ENCODE measurements around the gene FBXW10.
"Not testable (repeated sequence)": the region's sequence is repeated elsewhere in the genome, so short reads cannot be mapped to it uniquely, and the experiment has no call there.

Gene FBXW10, protein sequence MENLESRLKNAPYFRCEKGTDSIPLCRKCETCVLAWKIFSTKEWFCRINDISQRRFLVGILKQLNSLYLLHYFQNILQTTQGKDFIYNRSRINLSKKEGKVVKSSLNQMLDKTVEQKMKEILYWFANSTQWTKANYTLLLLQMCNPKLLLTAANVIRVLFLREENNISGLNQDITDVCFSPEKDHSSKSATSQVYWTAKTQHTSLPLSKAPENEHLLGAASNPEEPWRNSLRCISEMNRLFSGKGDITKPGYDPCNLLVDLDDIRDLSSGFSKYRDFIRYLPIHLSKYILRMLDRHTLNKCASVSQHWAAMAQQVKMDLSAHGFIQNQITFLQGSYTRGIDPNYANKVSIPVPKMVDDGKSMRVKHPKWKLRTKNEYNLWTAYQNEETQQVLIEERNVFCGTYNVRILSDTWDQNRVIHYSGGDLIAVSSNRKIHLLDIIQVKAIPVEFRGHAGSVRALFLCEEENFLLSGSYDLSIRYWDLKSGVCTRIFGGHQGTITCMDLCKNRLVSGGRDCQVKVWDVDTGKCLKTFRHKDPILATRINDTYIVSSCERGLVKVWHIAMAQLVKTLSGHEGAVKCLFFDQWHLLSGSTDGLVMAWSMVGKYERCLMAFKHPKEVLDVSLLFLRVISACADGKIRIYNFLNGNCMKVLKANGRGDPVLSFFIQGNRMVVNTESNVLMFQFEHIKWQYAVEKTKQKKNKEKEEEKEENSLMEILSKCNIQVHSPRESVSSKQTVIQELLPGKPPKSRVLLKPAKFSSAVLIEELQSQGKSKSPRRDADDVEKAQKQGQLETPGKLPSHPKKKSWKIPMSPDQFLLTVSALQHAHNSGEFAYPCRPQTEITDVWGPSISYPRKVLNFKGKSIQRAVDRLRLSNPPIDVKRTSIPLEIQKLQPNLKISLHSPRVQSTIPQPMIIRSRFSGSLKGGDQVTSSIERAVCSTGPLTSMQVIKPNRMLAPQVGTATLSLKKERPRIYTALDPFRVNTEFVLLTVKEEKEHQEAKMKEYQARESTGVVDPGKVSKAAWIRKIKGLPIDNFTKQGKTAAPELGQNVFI

DNA sequence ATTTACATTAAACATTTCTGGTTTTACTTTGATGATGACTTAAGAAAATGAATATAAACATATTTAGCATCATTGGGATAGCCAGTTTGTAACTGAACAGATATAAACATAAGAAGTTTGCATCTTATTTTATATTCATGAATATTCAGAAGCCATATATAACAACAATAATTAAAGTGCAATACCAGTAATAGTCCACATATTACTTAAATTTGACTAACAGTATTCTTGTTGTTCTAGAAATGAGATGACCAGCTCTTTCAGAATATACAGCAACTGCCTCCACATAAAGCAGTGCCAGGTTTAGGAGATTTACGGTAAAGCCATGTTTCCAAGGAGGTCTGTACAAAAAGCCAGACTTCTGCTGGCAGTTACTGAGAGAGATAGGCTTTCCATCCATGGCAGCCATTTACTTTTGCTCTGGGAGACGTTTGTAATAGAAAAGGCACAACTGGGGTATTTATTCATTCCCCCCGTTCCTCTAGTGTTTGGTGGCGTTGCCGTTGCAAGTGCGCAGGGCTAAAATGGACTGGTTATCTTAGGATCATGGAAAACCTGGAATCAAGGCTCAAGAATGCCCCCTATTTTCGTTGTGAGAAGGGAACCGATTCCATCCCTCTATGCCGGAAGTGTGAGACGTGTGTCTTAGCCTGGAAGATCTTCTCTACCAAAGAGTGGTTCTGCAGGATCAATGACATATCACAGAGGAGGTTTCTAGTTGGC is at the start of gene FBXW10:
Gene FBXW10, plus strand, starts transcription at position 356 of the 723 bp plus-strand sequence. Its CDS starts 191 bp downstream, at position 547.
- FAIRE-seq; DNase-seq (ENCODE audit: extremely low spot score, insufficient read length, low read depth): not testable (repeated sequence)

DNA sequence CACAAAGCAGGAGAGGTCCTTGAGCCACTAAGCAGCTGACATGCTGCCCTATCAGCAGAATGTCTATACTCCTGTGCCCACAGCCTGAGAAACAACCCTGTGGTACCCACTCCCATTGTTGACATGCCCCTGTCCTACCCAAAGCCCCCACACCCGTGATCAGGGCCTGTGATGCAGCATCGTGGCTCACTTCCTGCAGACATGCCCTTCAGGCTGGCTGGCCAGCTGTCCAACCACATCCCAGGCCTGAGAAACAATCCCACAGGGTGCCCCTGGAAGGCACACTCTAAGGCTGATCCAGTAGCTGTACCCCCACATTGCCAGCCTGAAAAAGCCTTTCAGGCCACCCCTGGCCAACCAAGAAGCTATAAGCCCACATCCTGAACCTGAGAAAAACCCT is 48.7 kb upstream of the FBXW10 start:
- FAIRE-seq; DNase-seq (ENCODE audit: extremely low spot score, insufficient read length, low read depth): not testable (repeated sequence)

DNA sequence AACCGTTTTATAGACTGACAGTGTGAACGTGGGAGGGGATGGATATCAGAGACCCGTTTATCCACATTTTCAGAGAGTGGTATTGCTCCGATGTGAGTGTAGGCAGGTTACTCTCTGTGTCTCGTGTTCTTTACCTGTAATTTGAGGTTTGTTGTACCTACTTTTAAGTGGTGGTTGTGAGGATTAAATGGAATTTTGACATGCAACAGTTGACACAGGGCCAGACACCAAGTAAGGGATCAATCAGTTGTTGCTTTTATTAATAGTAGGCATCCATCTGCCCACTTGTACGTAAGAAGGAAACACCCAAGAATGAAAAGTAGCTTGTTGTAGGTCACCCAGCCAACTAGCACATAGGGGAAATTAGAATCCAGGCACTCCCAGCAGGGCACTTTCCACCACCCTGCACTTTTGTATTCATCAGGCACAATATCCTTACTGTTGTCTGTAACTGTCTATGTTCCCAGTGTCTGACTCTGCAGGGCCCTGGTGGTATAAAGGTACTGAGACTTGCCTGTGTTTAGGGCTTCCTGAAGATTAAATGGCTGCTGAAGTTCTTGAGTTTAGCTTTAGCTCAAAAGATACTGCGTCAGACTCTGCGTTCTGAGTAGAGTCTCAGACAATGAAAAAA is 45.3 kb upstream of the FBXW10 start:
- FAIRE-seq; DNase-seq (ENCODE audit: extremely low spot score, insufficient read length, low read depth): not testable (repeated sequence)

DNA sequence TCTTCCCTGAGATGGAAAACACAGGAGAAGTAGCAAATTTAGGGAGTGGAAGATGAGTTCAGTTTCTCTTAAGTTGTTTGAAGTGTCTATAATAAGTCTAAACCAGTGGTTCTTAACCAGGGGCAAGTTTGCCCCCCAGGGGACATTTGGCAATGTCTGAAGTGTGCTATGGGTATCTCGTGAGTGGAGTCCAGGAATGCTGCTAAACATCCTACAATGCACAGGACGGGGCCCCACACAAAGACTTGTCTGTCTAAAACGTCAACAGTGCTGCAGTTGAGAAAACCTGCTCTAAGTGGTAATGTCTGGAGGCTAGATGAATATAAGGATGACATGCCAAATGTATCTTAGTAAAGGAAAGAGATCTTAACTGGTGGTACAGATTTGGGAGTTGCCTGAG is 37.9 kb upstream of the FBXW10 start:
- FAIRE-seq; DNase-seq (ENCODE audit: extremely low spot score, insufficient read length, low read depth): not testable (repeated sequence)

DNA sequence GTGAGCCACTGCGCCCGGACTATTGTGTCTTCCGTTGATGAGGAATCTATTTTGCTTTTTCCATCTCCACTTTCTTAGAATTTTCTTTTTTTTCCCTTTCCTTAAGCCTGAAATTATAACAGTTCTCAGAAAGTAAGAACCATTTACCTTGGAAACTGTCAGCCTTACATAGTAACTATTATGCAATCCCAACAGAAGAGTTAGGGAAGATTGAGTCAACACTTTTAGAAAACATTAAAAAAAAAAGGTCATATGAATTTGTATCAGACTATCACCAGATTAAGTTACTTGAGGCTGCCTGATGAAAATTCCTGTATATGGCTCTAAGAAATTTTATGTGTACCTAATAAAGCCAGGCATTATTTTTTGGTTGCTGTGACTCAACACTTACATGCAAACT is 35.6 kb upstream of the FBXW10 start:
- not testable (repeated sequence) for DNase-seq (ENCODE audit: extremely low spot score, insufficient read length, low read depth); FAIRE-seq

DNA sequence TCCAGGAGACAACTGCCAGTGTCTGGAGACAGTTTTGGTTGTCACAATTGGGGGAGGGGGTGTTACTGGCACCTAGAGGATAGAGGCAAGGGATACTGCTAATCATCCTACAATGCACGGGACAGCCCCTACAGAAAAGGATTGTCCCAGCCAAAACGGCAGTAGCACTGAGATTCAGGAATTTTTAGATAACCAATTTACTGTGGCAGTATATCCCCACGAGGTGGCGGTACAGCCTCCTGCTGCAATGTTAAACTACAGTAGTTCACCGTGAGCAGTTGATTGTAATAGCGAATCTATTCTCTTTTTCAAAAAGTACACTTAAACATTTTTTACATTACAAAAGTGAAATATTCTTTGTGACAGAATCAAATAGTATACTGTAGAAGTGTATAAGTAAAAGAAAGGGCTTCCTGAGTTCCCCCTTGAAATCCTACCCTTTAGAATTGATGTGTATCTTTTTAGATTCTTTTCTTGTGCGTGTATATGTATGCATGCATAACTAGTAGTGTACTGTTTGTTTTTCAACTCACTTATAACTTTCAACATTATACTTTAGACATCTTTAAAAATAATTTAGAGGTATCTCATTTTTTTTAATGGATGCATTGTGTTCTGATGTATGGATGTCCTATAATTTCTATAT is 31.4 kb upstream of the FBXW10 start:
- not testable (repeated sequence) for DNase-seq (ENCODE audit: extremely low spot score, insufficient read length, low read depth)
- FAIRE-seq: peak; percentile 92

DNA sequence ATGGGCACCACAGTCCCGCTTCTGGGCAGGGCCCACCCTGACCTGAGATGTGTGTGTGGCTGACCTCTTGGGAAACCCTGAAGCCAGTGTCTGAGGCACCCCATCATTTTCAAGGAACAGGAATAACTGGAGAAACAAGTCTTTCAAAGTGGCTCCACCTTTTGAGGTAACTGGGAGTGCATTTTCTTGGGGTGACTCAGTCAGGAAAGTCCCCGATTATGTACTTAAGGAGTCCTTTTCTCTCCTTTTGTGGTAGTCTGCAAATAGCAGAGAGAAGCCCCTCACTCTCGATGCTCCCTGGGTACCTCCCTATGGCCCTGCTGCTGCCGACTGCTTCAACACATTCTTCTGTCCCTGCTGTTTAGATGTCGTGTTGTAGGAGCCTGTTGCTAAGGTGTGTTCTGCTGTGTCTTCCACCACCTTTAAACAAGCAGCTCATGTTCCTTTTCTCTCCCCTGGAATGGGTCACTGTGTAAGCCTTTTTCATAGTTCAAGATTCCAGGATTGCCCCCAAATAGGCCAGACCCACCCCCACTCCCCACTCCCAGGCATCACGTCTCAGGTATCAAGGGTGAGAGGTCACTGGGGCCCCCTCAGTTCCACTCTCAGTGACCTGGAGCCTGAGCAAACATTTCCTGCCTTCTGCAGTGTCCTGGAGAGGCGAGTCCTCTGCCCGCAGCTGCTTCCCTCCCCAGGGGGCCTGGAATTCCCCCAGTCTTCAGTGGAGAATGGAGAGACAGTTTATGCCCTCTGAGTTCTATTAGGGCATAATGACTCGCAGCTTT is 25.0 kb upstream of the FBXW10 start:
- FAIRE-seq; DNase-seq (ENCODE audit: extremely low spot score, insufficient read length, low read depth): not testable (repeated sequence)

DNA sequence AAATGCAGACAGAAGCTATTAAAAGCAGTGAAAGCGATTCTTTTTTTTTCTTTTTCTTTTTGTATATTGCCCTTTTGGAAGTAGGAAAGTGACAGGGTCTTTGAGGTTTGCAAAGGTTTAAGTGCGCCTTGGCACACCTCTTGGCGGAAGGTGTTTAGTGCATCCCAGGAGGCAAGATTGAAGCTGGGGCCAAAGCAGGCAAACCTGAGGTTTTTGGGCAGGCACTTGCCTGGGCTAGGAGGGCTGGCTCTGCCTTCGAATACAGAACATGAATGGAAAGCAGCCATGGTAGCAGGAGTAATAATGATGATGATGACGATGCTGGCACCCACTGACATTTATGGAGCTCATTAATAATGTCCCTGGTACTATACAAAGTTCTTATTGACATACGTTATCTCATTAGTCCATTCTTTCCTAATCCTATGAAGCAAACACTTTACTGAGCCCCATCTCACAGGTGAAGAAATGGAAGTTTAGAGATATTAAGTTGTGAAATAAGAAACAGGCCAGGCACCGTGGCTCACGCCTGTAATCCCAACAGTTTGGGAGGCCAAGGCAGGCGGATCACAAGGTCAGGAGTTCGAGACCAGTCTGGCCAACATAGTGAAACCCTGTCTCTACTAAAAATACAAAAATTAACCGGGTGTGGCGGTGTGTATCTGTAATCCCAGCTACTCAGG is 24.3 kb upstream of the FBXW10 start:
- not testable (repeated sequence) for DNase-seq (ENCODE audit: extremely low spot score, insufficient read length, low read depth); FAIRE-seq

DNA sequence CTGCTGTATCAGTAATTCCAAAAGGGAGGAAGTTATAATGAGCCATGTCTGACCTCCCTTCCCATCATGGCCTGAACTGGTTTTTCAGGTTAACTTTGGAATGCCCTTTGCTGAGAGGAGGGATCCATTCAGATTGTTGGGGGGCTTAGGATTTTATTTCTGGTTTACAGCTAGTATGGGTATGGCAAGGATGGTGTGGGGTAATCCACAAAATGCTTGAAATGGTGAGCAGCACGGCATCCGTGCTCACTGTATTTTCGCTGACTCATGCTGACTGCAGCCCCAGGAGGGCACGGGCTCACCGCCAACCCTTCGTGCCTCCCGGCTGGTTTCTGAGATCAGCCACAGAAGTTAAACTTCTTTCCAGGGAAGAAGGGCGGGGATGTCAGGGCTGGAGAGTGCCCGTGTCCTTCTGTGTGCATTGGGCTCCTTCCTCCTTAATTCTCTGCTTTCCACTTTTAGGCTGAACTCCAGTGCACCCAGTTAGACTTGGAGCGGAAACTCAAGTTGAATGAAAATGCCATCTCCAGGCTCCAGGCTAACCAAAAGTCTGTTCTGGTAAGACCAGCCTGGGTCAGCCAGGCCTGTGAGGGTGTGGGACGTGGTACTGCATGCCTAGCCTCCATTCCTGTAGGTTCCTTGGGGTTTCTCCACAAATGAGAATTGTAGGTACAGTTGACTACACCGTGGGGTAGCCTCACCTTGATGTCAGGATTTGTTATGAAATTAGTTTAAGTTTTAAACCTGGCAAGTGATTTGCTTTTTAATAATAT is 21.9 kb upstream of the FBXW10 start:
- not testable (repeated sequence) for FAIRE-seq; DNase-seq (ENCODE audit: extremely low spot score, insufficient read length, low read depth)

DNA sequence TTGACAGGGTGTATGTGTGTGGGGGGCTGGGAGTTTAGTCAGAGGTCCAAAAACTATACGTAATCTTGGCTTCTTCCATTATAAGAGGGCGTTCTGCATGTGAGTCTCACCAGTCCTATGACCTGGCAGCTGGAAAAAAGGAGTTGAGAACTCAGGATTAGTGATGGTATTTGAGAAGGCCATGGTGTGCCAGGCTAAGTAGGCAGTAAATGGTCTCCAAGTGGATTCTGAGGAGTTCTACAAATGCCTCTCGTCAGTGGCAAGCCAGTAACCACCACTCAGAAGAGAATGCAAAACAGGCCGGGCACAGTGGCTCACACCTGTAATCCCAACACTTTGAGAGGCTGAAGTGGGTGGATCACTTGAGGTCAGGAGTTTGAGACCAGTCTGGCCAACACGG is 21.2 kb upstream of the FBXW10 start:
- DNase-seq (ENCODE audit: extremely low spot score, insufficient read length, low read depth); FAIRE-seq: not testable (repeated sequence)

DNA sequence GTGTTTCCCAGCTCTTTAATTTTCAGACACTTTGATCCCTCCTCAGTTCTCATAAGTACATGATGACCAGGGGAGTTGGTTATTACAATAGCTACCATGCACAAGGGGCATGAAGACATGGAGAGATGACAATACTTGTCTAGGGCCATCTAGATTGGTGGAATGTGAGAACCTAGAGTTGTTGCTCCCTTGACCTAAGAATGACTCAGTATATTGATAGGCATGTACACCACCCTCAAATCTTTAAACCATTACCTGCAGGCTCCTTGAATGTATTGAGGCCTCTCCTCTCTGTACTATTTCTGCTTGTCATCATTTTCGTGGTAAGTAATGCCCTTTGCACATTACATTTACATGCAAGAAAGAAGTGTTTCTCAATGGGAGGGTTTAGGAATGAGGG is 20.3 kb upstream of the FBXW10 start:
- not testable (repeated sequence) for FAIRE-seq; DNase-seq (ENCODE audit: extremely low spot score, insufficient read length, low read depth)

DNA sequence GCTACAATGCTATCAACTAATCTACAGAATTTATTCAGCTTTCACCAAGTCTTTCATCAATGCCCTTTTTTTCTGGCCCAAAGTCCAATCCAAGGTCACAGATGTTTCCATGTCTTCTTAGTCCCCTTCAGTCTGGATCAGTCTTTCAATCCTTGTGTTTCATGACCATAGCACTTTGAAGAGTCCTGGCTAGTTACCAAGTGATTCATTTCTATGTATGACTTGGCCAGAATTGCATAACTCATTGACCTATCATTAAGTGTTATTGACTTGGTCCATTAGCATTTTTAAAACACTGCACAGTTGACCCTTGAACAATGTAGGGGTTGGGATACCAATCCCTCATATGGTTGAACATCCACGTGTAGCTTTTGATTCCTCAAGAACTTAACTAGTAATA is 11.4 kb upstream of the FBXW10 start:
- not testable (repeated sequence) for DNase-seq (ENCODE audit: extremely low spot score, insufficient read length, low read depth)

DNA sequence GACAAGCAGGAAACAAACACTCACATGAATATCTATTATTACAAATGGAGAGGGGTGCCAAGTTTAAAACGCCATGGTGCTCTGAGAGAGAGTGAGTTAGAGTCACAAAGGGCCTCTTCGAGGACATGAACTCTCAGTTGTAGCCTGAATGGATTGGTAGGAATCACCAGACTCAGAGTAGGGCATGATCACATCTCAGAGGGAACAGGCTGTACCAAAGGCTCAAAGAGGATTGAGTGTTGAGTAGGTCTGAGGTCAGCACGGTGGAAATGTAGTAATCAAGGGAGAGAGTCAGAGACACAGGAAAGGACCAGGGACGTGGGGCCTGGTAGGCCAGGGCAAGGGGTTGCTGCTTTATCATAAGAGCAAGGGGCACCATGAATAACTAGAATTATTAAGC is 10.5 kb upstream of the FBXW10 start:
- DNase-seq (ENCODE audit: extremely low spot score, insufficient read length, low read depth); FAIRE-seq: not testable (repeated sequence)

More for the DNA sequence above, 11.4 kb upstream of the FBXW10 start:
- not testable (repeated sequence) for FAIRE-seq

DNA sequence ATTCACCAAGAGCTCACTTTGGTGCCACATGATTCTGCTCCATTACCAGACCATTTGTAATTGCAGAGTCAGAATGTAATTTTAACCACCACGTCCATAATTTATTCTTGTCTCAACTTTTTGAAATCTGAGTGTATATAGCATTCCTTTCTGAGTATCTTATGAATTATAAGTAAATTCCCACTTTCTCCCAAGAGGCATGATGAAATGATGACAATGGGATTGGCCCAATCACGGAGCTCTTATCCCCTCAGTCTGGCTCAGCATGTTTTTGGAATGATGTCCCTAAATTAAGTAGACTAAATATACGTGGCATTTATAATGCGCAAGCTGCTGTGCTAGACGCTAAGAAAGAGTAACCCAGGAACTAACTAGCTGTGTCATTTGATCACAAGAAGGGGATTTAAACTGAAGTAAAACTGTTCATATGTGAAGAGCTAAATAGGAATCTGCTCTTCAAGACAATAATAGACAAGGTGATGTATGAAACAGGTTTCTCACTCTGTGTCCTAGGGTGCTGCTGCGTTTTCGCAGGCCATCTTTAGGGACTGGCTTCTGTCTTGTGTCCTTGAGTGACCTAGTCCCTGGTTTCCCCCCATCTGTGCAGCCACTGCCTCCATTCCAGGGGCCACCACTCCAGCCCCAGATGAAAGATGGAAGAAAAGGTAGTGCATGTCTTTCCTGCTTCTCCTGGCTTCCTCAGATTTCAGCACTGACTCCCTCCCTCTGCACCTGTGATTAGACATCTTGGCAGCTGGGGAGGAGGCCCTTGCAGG is 4.0 kb upstream of the FBXW10 start:
- not testable (repeated sequence) for DNase-seq (ENCODE audit: extremely low spot score, insufficient read length, low read depth); FAIRE-seq

DNA sequence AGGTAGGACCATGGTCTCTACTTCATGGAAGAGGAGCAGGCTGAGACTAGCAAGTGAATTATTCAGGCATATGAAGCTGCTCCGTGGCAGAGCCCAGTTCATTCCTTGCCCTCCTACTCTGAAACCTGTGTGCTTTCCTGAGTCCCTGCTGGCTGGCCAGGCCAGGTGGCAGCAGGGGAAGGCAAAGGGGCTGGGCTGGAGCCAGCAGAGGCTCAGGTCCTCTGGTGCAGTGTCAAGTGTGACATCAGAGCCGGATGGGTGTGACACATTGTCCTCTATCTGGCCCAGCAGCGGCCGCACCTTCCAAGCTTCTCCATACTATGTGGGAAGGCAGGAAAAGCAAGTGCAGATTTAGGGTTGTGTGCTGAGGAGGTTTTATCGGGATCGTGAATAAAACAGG is 2.6 kb upstream of the FBXW10 start:
- not testable (repeated sequence) for DNase-seq (ENCODE audit: extremely low spot score, insufficient read length, low read depth); FAIRE-seq

DNA sequence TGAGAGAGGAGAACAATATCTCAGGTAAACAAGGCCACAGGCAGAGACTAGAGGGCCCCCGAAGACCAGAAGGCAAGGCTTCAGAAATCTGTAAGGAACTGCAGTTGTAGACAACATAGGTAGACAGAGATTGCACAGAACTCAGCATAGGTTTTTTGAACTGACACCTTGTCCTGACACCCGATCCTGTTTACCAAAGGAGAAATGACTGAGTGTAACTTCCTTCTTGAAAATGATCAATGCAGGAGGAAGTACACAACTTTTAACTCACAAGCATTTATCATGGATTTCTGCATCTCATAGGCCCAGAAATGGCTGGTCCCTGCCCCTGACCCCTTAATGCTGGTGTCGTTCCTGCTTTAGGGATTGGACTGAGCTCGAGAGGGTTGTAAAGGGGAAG is 872 bp downstream of the FBXW10 start:
- not testable (repeated sequence) for DNase-seq (ENCODE audit: extremely low spot score, insufficient read length, low read depth); FAIRE-seq
